GM21526 (cell line): ENCODE data around the gene CCL22.
A peak's percentile ranks its signal among the peaks of the same experiment; 100 is the strongest.

Experiments
- ATAC-seq: cut with Tn5 transposase; IDR thresholded peaks from one replicate; pipeline ENCODE4 v1.9.1; 2021; ENCODE audit warnings: moderate library complexity; ENCODE audit not compliant: unreplicated experiment, low FRiP score

The CCL22 gene

DNA sequence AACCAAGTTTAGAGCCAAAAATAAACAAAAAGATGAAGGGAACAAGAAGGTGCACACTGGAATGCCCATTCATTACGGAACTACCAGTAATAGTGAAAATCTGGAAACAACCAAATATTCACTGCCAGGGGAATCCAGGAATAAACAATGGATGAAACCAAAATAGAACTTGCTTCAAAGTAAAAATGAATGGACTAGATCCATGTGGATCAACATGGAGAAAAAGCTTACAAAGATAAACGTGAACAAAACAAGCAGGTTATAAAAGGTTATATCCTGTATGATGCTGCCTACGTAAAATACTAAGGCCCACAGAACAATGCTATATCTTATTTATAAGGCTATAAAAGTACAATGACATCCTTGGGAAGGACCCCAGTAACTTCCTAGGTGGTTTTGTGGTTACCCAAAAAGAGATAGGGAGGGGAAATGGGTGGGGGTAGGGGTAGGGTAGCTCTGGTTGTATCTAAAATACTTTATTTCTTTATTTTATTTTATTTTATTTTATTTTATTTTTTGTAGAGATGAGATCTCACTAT lies 12.8 kb upstream of the CCL22 start:
- ATAC-seq = no peak

DNA sequence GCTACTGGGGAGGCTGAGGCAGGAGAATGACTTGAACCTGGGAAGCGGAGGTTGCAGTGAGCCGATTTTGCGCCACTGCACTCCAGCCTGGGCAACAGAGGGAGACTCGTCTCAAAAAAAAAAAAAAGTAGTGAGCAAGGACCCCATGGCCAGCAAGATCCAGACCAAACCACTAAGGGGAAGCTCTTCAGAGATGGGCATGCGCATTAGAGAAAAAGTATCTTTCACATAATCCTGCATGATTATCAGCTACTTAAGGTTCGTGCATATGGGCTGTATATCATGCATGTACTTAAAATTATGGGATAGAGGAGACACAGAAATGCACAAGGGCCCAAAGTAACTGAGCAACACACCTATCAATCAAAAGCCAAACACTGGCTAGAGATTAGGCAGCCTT lies 10.7 kb upstream of the CCL22 start:
- no peak for ATAC-seq

DNA sequence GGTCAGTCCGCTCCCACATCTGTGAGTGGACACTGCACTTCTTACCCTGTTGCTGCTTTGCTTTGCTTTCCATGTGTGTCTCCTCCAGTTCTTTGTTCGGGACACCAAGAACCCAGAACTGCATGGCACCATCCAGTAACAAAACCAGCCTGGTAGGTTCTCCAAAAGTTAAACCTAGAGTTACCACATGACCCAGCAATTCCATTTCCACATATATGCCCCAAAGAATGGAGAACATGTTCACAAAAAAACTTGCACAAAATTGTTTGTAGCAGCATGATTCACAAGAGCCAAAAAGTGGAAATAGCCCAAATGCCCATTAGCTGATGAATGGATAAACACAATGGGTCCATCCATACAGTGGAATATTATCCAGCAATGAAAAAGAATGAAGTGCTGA lies 10.3 kb upstream of the CCL22 start:
- no peak for ATAC-seq

DNA sequence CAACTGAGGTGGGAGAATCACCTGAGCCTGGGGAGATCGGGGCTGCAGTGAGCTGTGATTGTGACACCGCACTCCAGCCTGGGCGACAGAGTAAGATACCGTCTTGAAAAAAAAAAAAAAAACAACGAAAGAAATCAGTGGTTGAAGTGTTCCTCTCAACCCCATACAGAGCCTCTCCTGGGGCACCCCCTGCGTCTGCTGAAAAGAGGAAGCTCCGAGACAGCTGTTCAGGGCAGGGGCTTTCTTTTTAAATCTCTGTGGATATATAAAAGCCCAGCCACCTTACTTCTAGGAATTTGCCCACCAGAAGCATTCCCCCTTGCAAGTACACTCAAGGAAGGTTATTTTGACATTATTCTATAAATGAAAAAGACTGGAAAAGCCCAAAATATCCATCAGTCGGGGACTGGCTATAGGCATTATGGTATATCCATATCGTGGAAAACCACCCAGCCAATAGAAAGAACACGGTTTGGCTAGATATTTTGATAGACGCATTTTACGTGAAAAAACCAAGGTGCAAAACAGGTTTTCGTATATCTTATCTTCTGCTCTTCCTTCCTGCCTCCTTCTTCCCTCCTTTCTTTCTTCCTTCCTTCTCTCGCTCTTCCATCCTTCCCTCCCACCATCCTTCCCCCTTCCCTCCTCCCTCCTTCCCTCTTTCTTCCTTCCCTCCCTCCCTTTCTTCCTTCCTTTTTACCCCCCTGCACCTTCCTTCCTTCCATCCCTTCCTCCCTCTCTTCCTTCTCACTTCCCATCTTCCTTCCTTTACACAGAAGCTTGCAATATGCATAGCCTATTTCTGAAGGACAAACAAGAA lies 9.2 kb upstream of the CCL22 start:
- ATAC-seq = peak; percentile 57

DNA sequence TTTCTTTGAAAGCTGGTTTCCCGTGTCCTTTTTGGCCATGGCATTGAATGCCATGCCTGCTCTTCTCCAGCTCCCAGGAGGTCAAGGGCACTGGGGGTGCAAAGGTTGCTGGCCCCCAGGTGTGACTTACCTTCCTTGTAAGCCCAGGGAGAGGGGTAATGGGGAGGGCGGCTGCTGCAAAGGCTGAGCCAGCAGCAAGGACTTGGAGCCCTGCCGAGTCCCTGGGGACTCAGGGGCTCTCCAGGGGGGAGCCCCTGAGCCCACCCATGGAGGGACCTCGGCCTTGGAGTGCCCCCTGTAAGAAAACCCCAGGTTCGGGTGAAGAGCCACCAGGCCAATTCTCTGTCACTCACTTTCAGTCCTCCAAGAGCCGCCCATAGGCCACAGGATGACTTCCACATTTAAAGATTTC lies 5.9 kb upstream of the CCL22 start:
- no peak for ATAC-seq

DNA sequence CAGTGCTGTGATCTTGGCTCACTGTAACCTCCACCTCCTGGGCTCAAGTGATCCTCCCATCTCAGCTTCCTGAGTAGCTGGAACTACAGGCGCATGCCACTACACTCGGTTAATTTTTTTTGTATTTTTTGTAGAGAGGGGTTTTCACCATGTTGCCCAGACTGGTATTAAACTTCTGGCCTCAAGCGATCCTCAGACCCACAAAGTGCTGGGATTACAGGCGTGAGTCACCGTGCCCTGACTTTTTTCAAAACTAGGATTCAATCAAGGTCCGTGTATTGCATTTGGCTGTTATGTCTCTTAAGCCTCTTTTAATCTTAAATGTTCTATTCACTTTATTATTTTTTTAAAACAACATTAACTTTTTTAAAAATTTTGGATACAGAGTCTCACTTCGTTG lies 4.3 kb upstream of the CCL22 start:
- ATAC-seq = no peak

DNA sequence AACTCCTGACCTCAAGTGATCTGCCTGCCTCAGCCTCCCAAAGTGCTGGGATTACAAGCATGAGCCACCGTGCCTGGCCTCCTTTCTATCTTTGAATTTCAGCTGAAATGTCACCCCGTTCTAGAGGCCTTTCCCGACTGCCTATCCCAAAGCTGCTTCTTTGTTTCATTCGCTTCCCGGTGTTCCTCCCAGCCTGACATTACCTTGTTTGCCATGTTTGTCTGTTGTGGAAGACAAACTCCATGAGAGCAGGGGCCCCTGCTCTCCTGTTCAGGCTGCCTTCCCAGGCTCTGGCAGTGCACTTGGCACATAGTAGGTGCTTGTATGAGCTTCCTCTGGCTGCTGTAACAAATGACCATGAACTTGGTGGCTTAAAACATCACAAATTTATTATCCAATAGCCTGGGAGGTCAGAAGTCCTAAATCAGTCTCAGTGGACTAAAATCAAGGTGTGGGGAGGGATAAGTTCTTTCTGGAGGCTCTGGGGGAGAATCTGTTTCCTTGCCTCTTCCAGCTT lies 2.6 kb upstream of the CCL22 start:
- no peak for ATAC-seq

DNA sequence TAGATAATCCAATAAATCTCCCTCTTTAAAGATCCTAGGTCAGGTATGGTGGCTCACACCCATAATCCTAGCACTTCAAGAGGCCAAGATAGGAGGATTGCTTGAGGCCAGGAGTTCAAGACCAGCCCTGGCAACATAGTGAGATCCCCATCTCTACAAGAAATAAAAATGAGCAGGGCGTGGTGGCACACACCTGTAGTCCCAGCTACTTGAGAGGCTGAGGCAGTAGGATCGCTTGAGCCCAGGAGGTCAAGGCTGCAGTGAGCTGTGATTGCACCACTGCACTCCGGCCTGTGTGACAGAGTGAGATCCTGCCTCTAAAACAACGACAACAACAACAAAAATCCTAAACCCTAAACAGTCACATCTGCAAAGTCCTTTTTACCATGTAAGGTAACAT lies 2.0 kb upstream of the CCL22 start:
- no peak for ATAC-seq

DNA sequence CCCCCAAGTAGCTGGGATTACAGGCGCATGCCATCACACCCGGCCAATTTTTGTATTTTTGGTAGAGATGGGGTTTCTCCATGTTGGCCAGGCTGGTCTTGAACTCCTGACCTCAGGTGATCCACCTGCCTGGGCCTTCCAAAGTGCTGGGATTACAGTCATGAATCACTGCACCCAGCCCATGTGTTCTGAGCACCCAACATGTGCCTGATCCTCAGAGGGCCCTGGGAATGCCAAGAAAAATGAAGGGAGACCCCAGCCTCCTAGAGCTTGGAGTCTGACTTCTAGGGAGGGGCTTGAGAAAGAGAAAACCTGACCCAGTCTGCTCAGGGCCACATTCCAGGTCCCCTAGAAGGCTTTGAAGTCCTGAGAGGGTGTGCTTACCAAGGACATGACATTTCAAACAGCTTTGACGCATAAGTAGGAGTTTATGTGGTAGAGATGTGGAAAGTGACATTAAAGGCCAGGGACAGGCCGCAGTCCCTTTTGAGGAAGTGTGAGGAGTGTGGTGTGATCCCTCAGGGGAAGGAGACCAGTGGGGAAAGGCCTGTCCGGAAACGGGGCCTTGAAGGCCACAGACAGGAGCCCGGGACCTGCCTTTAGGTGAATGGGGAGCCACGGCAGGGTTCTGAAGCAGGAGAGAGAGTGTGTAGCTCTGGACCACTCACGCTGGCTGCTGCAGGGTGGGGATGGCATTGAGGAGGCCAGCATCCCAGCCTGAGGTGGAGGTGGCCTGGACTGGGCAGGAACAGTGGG lies 1.1 kb upstream of the CCL22 start:
- no peak for ATAC-seq

DNA sequence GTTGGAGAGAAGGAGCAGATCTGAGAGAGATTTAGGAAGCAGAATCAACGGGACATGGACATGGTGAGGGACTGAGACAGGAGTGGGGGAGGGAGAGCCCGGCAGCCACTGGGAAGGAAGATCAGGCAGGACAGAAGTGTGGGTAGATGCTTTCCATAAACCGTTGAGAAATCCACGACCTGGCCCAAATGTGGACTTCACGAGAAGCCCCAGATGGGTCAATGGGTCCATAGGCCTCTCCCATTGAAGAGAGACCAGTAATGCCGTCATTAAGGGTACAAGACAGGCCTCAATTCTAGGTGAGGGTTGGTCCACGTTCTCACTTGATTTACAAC lies 530 bp upstream of the CCL22 start:
- no peak for ATAC-seq

DNA sequence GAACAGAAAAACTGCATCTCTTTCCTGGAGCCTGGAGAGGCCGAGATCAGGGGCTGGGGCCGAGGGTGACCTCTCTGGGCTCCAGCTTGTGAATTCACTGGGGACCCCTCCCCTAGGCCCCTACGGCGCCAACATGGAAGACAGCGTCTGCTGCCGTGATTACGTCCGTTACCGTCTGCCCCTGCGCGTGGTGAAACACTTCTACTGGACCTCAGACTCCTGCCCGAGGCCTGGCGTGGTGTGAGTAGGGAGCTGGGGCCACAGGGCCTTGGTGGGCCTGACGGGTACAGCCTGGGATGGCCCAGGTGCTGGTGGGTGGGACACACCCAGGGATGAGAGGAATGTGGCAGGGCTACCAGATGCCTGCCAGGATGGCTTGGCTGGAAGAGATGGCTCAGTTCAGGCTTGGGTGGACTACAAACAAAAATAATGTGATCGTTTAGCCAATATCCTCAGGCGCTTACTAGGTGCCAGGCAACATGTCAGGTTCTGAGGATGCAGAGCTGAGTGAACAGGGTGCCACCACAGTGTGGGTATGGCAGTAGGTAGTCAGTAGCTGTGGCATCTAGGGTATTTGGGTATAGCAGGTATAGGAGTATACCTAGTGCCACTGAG lies 1.8 kb downstream of the CCL22 start:
- no peak for ATAC-seq

DNA sequence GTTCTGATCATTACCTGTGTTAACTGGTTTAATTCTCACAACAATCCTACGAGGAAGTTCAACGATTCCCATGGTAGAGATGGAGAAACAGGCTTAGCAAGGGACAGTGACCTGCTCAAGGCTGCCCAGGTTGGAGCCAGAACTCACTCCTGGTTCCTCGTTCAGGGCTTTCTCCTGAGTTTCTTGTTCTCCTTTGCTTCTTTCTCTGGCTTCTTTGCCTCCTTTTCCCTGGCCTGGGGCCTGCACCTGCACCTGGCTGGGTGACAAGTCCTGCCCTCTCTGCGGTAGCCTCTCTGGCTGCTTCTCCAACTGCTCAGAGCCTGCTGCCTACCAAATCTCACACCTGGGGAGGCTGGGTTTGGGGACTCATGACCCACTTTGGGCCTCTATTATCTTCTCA lies 2.8 kb downstream of the CCL22 start:
- no peak for ATAC-seq

DNA sequence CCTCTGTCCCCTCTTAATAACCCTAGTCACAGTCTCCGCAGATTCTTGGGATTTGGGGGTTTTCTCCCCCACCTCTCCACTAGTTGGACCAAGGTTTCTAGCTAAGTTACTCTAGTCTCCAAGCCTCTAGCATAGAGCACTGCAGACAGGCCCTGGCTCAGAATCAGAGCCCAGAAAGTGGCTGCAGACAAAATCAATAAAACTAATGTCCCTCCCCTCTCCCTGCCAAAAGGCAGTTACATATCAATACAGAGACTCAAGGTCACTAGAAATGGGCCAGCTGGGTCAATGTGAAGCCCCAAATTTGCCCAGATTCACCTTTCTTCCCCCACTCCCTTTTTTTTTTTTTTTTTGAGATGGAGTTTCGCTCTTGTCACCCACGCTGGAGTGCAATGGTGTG lies 5.6 kb downstream of the CCL22 start:
- ATAC-seq = no peak

DNA sequence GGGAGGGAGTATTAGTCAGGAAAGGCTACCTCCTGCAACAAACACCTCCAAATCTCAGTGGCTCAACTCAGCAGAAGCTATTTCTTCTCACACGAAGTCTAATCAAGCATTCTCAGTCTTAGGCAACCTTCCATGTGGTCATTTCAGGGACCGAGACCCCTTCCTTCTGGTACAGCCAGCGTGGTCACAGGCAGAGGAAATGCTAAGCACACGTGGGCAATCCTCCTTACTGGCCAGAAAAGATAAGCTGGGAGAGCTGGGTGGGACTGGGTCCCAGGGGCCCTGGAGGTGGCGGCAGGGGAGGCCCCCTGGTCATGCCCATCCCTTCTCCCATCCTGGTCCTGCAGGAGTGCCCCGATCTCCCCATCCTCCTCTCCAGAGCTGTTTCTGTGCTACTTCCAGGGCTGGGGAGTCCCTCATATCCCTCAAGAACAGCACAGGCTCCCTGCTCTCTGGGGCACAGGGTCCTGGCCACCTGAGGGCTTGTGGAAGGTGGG lies 8.0 kb downstream of the CCL22 start:
- no peak for ATAC-seq

DNA sequence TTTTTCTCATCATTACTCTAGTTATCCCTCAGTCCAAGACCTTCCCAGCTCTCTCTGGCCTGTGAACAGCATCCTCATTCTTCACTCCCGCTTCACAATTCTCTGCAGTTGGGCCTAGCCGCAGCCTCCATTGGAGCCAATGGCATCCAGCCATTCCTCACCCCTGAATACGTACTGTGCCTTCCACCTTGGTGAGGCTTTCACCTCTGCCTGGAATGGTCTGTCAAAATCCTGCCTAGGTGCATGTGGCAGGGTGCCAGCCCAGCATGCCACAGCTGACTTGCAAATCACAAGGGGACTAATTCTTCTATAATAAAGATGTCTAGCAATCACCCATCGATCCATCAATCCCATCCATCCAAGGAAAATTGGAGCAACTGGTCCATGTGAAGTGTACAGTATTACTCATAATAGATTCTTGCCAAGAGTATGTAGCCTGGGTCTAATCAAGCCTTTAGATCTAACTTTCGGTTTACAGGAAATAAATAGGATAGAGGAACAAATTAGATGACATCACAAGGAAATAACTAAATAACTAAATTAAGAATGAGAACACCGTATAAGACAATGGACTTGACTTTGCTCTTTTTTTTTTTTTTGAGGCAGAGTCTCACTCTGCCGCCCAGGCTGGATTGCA lies 8.7 kb downstream of the CCL22 start:
- ATAC-seq = no peak

DNA sequence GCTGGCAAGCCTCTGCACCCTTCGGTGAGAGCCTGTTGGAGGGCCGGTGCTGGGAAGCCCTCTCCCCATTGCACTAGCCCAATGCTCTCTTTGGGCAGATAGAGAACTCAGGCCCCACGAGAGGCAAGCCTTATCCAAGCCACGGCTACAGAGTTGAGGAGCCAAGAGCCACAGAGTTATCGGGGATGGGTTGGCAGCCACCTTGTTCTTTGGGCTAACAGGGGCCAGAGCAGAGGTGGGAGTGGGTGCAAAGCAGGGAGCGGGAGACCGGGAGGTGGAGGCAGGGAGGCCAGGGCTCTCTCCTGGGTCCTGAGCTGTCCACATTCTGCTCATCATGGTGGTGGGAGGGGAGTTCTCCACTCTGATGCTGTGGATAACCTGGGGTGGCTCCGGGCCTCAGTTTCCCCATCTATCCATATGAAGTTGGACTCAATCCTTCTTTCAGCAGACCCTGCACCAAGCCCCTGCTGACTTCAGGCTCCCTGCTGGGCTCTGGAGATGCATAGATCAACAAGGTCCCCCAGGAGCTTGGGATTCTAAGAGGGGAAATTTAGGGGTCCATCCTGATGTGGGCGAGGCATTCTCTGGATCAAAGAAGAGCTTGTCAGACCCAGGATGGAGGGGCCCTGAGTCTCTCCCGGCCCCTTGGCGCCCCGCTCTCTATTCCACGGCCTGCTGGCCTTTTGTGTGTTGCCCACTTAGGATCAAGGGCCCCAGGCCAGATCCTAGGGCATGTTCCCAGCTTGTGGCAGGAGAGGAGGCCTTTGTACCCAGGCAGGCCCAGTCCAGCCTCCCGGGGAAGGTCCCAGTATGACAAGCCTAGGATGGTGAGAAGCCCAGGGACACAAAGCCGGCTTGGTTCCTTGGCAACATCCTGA lies 13.2 kb downstream of the CCL22 start:
- no peak for ATAC-seq

DNA sequence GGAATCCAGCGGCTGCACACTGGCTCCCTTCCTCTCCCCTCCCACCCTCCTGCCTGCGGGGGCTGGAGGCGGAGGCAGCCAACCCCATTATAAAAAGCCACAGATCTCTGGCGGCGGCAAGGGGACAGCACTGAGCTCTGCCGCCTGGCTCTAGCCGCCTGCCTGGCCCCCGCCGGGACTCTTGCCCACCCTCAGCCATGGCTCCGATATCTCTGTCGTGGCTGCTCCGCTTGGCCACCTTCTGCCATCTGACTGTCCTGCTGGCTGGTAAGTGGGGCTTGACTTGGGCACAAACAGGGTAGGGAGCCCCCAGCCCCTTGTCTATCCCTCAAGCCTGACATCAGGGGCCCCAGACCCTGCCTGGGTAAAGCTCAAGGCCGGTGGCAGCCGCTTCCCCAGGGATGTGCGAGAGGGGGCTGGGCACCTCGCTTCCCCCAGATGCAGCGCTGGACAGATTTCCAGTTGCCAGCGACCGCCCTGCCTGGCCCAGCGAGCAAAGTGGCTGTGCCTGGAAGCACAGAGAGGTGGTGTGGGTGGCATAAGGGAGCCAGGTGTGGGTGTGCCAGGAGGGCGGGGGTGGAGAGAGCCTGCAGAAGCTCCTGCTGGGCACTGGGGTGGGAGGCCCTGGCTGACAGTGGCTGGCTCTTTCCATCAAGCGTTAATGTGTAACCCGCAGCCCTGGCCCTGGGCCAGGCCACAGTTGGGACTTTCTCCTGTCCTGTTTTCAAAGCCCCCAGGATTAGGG lies 14.0 kb downstream of the CCL22 start, which contains the start of gene CX3CL1:
Gene CX3CL1, plus strand, starts transcription at position 119 of the 745 bp plus-strand sequence. Its CDS starts 79 bp downstream, at position 198.
- no peak for ATAC-seq

DNA sequence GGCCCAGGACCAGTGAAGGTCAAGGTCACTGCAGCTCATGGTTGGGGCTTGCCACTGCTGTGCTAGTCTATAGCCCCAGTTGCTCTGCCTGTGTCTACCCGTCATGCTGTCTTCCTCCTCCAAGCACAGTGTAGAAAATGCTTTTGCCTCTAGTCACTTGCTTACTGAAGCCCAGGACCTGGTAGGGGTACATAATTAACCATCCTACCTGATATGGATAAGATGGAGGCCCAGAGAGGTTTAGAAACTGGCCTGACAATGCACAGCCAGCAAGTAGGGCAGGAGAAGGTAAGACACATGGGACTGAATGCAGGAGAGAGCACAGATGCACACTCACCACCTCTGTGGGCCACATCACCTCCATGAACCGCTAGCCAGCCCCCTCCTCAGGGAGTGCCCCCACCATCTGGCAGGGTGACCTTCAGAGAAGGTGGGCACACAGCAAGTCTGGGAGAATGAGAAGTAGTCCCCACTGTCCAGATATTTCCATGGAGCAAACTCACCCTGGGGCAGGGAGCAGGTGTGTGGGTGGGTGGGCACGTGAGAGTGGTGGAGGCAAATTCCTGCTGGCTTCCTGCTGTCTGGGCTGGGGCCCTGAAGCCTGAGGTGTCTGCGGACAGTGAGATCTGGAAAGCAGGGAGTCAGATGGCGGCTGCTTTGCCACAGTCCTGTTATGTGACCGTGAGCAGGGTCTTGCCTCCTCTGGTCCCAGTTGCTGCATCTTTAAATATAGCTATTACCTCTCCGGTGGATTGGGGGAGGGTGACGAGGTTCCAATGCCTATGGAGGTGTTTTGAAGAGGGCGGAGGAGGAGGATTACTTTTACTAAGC lies 14.7 kb downstream of the CCL22 start:
- ATAC-seq = no peak
